Measurements from ENCODE around the gene ASB2.

The ASB2 gene

GRCh38 chr14:93989939-93990338 is 13.6 kb upstream of the ASB2 start:
- Histone ChIP-seq H3K27ac (replicated peaks) (no peak overlapping the region), H3K4me3 (replicated peaks; ENCODE audit: insufficient read depth, low read length) (no peak overlapping the region), H3K27me3 (ENCODE audit: insufficient read depth, poor library complexity, severe bottlenecking) (peaks cover 16% of the 10 kb centered on the region)
- TF ChIP-seq SPI1 (IDR thresholded peaks at IDR 0.05; ENCODE audit: borderline replicate concordance, low read depth) (no peak), CTCF (IDR thresholded peaks at IDR 0.05; ENCODE audit: insufficient read depth, low read length) (no peak), GABPA (IDR thresholded peaks at IDR 0.05; ENCODE audit: low read depth) (no peak), REST (IDR thresholded peaks at IDR 0.05; ENCODE audit: insufficient replicate concordance, low read depth) (no peak), POLR2AphosphoS5 (IDR thresholded peaks at IDR 0.05; ENCODE audit: low read depth) (no peak)
- DNase-seq (ENCODE audit: low read depth in 1 of 2, low spot score in 1 of 2), result peak in 1 of 2 experiments; percentile 26

GRCh38 chr14:93987815-93988476 is 11.6 kb upstream of the ASB2 start:
- H3K27me3 ChIP-seq (ENCODE audit: insufficient read depth, poor library complexity, severe bottlenecking), result peaks cover 10% of the 10 kb centered on the region
- no peak overlapping the region for H3K27ac ChIP-seq (replicated peaks)
- DNase-seq (ENCODE audit: low read depth in 1 of 2, low spot score in 1 of 2), result no peak
- H3K4me3 ChIP-seq (replicated peaks; ENCODE audit: insufficient read depth, low read length), result no peak overlapping the region
- TF ChIP-seq REST (IDR thresholded peaks at IDR 0.05; ENCODE audit: insufficient replicate concordance, low read depth), result no peak
- TF ChIP-seq GABPA (IDR thresholded peaks at IDR 0.05; ENCODE audit: low read depth), result no peak
- no peak for TF ChIP-seq CTCF (IDR thresholded peaks at IDR 0.05; ENCODE audit: insufficient read depth, low read length)
- no peak for TF ChIP-seq SPI1 (IDR thresholded peaks at IDR 0.05; ENCODE audit: borderline replicate concordance, low read depth)
- TF ChIP-seq POLR2AphosphoS5 (IDR thresholded peaks at IDR 0.05; ENCODE audit: low read depth), result no peak

- H3K27me3 ChIP-seq (ENCODE audit: insufficient read depth, poor library complexity, severe bottlenecking), result peaks cover 9% of the 10 kb centered on the region
These were observed 11.0 kb upstream of the ASB2 start for GRCh38 chr14:93987376-93987775.

More at GRCh38 chr14:93987376-93987775, 11.0 kb upstream of the ASB2 start:
- DNase-seq (ENCODE audit: low read depth in 1 of 2, low spot score in 1 of 2), result no peak
- no peak overlapping the region for H3K27ac ChIP-seq (replicated peaks)
- TF ChIP-seq SPI1 (IDR thresholded peaks at IDR 0.05; ENCODE audit: borderline replicate concordance, low read depth) (no peak), POLR2AphosphoS5 (IDR thresholded peaks at IDR 0.05; ENCODE audit: low read depth) (no peak), CTCF (IDR thresholded peaks at IDR 0.05; ENCODE audit: insufficient read depth, low read length) (no peak), GABPA (IDR thresholded peaks at IDR 0.05; ENCODE audit: low read depth) (no peak)
- no peak overlapping the region for H3K4me3 ChIP-seq (replicated peaks; ENCODE audit: insufficient read depth, low read length)

All from HL-60 (cell line).